ENCODE data around the gene RNF212B.
"Not testable (repeated sequence)": the region's sequence is repeated elsewhere in the genome, so short reads cannot be mapped to it uniquely, and the experiment has no call there.

RNF212B gene

GRCh38 chr14:23237772-23238594 is at the start of gene RNF212B:
RNF212B (plus strand) TSS chr14:23237936; CDS start chr14:23240346, 2,410 bp downstream.
- peak; percentile 72 for DNase-seq (ENCODE audit: low read depth)
- peak within 1 kb of the TSS; percentile 39 for H3K4me3 ChIP-seq (ENCODE audit: low read depth, low read length)

GRCh38 chr14:23193432-23193831 is 44.3 kb upstream of the RNF212B start:
- no peak for TF ChIP-seq CTCF (conservative IDR thresholded peaks at IDR 0.05; ENCODE audit: low read depth, low read length)
- no peak for DNase-seq (ENCODE audit: low read depth)
- no peak overlapping the region for H3K4me3 ChIP-seq (ENCODE audit: low read depth, low read length)

More at GRCh38 chr14:23237772-23238594, at the start of gene RNF212B:
- no peak for TF ChIP-seq CTCF (conservative IDR thresholded peaks at IDR 0.05; ENCODE audit: low read depth, low read length)

- TF ChIP-seq CTCF (conservative IDR thresholded peaks at IDR 0.05; ENCODE audit: low read depth, low read length), result no peak
- no peak overlapping the region for H3K4me3 ChIP-seq (ENCODE audit: low read depth, low read length)
- no peak for DNase-seq (ENCODE audit: low read depth)
Observed at GRCh38 chr14:23195552-23196101, 42.1 kb upstream of the RNF212B start.

GRCh38 chr14:23196487-23196886 is 41.2 kb upstream of the RNF212B start:
- not testable (repeated sequence) for H3K4me3 ChIP-seq (ENCODE audit: low read depth, low read length)

GRCh38 chr14:23199141-23199540 is 38.6 kb upstream of the RNF212B start:
- not testable (repeated sequence) for H3K4me3 ChIP-seq (ENCODE audit: low read depth, low read length); DNase-seq (ENCODE audit: low read depth)

More at GRCh38 chr14:23196487-23196886, 41.2 kb upstream of the RNF212B start:
- DNase-seq (ENCODE audit: low read depth), result not testable (repeated sequence)

GRCh38 chr14:23202001-23202400 is 35.7 kb upstream of the RNF212B start:
- H3K4me3 ChIP-seq (ENCODE audit: low read depth, low read length), result no peak overlapping the region
- no peak for DNase-seq (ENCODE audit: low read depth)
- no peak for TF ChIP-seq CTCF (conservative IDR thresholded peaks at IDR 0.05; ENCODE audit: low read depth, low read length)

GRCh38 chr14:23206422-23207145 is 31.2 kb upstream of the RNF212B start:
- no peak overlapping the region for H3K4me3 ChIP-seq (ENCODE audit: low read depth, low read length)
- no peak for DNase-seq (ENCODE audit: low read depth)

More at GRCh38 chr14:23206422-23207145, 31.2 kb upstream of the RNF212B start:
- TF ChIP-seq CTCF (conservative IDR thresholded peaks at IDR 0.05; ENCODE audit: low read depth, low read length), result no peak
